ENCODE data around the gene HS3ST4. TPM values are rescaled to one million over a fixed set of nuclear protein-coding genes. Genes with fewer than 3 reads are reported as not detected.

The HS3ST4 gene
- total and polyA plus RNA-seq, 2 donors (not counting 3 experiments of a cell fraction or from before 2014, with no cell fraction given) = not detected

DNA sequence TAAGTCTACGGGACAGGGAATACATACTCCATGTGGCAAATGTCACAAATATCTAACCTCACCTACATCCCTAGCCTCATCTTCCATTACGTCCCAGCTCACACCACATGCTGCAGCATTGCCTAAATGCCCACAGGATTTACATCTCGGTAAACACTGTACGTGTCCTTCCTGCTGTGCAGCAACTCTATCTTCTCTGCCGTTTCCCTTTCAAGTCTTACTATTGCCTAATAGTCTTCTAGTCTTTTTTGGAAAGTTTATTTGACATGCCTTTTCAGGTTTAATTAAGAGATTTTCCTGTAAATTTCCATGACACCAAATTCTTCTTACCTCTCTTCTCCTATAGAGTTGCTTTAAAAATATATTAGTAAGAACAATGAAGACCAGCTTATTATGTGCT, 120.5 kb downstream of the HS3ST4 start:
- Histone ChIP-seq H3K79me2 (ENCODE audit: control insufficient read depth, insufficient read depth, low read length) (no peaks in the 10 kb centered on the region), H3K4me2 (ENCODE audit: insufficient read depth, low read length) (no peak overlapping the region), H3K4me3 (replicated peaks in 1 of 3; ENCODE audit: insufficient read depth in 1 of 3, low read depth in 1 of 3, low read length in 3 of 3) (no peak overlapping the region), H3K4me1 (ENCODE audit: control insufficient read depth, extremely low read depth, insufficient read depth, low read length) (no peaks in the 10 kb centered on the region), H3K9me3 (replicated peaks; ENCODE audit: control insufficient read depth, insufficient read depth, low read length) (no peaks in the 10 kb centered on the region), H4K20me1 (replicated peaks; ENCODE audit: control insufficient read depth, extremely low read depth, insufficient read depth, low read length) (no peaks in the 10 kb centered on the region), H3K36me3 (ENCODE audit: control insufficient read depth in 2 of 2, extremely low read depth in 1 of 2, insufficient read depth in 2 of 2, low read length in 2 of 2) (no peaks in the 10 kb centered on the region), H3K27ac (ENCODE audit: insufficient read depth, low read depth, low read length) (no peak overlapping the region), H2AFZ (ENCODE audit: low read depth, low read length) (no peak overlapping the region), H3K27me3 (ENCODE audit: control insufficient read depth in 2 of 2, insufficient read depth in 2 of 2, low read length in 2 of 2) (no peaks in the 10 kb centered on the region), H3K9me1 (replicated peaks; ENCODE audit: control insufficient read depth, extremely low read depth, insufficient read depth, low read length) (no peaks in the 10 kb centered on the region), H3K9ac (replicated peaks; ENCODE audit: extremely low read depth, insufficient read depth, low read length) (no peak overlapping the region)
- no peak for DNase-seq (ENCODE audit: low read depth, low spot score)
- intact Hi-C loops (cut with micrococcal nuclease) (no loop called here), dilution Hi-C loops (cut with MboI; ENCODE audit: extremely low pct_ligation_motif_present, low sequenced_read_pairs) (no loop called here)
- BruUV-seq (replicated peaks) = no TSS peak
- CTCF ChIA-PET = no interaction called here
- no peak for FAIRE-seq
- TF ChIP-seq GATA2 (IDR thresholded peaks at IDR 0.05; ENCODE audit: insufficient read depth, insufficient read length, low read depth, low read length) (no peak), POLR2A (IDR thresholded peaks at IDR 0.05; ENCODE audit: low read depth, low read length) (no peak), MYC (IDR thresholded peaks at IDR 0.05; ENCODE audit: low read depth, low read length) (no peak), POLR2AphosphoS5 (IDR thresholded peaks at IDR 0.05; ENCODE audit: insufficient read depth, low read depth, low read length) (no peak), FOS (IDR thresholded peaks at IDR 0.05; ENCODE audit: borderline replicate concordance, insufficient read depth, low read length) (no peak), EZH2 (IDR thresholded peaks at IDR 0.05; ENCODE audit: borderline replicate concordance, low read depth, low read length, severe bottlenecking) (no peak), JUN (IDR thresholded peaks at IDR 0.05; ENCODE audit: borderline replicate concordance, insufficient read depth, insufficient read length, low read depth) (no peak)
- TF ChIP-seq, protein P1, sequence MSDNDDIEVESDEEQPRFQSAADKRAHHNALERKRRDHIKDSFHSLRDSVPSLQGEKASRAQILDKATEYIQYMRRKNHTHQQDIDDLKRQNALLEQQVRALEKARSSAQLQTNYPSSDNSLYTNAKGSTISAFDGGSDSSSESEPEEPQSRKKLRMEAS (IDR thresholded peaks at IDR 0.05; ENCODE audit: insufficient read depth, insufficient read length) = no peak
- TF ChIP-seq, protein P2, sequence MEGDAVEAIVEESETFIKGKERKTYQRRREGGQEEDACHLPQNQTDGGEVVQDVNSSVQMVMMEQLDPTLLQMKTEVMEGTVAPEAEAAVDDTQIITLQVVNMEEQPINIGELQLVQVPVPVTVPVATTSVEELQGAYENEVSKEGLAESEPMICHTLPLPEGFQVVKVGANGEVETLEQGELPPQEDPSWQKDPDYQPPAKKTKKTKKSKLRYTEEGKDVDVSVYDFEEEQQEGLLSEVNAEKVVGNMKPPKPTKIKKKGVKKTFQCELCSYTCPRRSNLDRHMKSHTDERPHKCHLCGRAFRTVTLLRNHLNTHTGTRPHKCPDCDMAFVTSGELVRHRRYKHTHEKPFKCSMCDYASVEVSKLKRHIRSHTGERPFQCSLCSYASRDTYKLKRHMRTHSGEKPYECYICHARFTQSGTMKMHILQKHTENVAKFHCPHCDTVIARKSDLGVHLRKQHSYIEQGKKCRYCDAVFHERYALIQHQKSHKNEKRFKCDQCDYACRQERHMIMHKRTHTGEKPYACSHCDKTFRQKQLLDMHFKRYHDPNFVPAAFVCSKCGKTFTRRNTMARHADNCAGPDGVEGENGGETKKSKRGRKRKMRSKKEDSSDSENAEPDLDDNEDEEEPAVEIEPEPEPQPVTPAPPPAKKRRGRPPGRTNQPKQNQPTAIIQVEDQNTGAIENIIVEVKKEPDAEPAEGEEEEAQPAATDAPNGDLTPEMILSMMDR (IDR thresholded peaks at IDR 0.05; ENCODE audit: extremely low read depth in 1 of 2, insufficient read depth in 1 of 2, low read depth in 1 of 2, low read length in 2 of 2) = no peak
- POLR2A ChIA-PET = no interaction called here

All from endothelial cell of umbilical vein (primary cell).